ENCODE results near the gene FPGS. TPM values are rescaled to one million over a fixed set of nuclear protein-coding genes. Genes with fewer than 3 reads are reported as not detected.

Gene FPGS
- total RNA-seq, 2 experiments from 2014 or later = 79.8 to 80.4 TPM

DNA sequence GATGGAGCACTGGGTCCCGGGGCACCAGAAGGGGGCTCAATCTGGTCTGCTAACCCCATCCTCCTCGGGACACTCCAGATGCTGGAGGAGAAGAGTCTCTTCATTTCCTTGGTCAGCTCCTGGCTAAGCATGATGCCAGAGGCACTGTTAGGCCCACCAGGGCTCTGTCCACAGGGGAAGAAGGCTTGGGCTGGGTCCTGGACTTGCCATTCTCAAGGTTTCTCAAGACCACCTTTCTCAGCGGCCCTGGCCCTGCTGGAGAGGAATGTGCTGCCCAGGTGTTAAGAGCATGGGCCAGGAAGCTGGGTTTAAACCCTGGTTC, 32.1 kb upstream of the FPGS start:
- intact Hi-C loops (cut with micrococcal nuclease) = no loop called here
- DNase-seq (no peak), ATAC-seq (no peak)
- Mint-ChIP-seq H3K36me3 (ENCODE audit: low read depth) (peaks cover 48% of the 10 kb centered on the region), H3K27ac (peak overlapping the region; percentile 87), H3K27me3 (no peaks in the 10 kb centered on the region), H3K4me3 (peak overlapping the region; percentile 83), H3K4me1 (ENCODE audit: low read depth) (peaks cover 62% of the 10 kb centered on the region), H3K9me3 (no peaks in the 10 kb centered on the region)
- POLR2A ChIA-PET = interaction anchor here (1.0 to 7.5 kb wide), 5 partner anchors 9 to 163 kb away, joined by 3 to 56 read pairs (median 7); partner anchors contain the start of genes CDK9, SH2D3C and TOR2A
- TF ChIP-seq, protein P1, sequence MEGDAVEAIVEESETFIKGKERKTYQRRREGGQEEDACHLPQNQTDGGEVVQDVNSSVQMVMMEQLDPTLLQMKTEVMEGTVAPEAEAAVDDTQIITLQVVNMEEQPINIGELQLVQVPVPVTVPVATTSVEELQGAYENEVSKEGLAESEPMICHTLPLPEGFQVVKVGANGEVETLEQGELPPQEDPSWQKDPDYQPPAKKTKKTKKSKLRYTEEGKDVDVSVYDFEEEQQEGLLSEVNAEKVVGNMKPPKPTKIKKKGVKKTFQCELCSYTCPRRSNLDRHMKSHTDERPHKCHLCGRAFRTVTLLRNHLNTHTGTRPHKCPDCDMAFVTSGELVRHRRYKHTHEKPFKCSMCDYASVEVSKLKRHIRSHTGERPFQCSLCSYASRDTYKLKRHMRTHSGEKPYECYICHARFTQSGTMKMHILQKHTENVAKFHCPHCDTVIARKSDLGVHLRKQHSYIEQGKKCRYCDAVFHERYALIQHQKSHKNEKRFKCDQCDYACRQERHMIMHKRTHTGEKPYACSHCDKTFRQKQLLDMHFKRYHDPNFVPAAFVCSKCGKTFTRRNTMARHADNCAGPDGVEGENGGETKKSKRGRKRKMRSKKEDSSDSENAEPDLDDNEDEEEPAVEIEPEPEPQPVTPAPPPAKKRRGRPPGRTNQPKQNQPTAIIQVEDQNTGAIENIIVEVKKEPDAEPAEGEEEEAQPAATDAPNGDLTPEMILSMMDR (IDR thresholded peaks at IDR 0.05) = no peak
- CTCF ChIA-PET = interaction anchor here (0.8 to 16.0 kb wide), 9 partner anchors 13 to 151 kb away, joined by 3 to 144 read pairs (median 6); partner anchors contain the start of genes CDK9, SH2D3C and TOR2A

DNA sequence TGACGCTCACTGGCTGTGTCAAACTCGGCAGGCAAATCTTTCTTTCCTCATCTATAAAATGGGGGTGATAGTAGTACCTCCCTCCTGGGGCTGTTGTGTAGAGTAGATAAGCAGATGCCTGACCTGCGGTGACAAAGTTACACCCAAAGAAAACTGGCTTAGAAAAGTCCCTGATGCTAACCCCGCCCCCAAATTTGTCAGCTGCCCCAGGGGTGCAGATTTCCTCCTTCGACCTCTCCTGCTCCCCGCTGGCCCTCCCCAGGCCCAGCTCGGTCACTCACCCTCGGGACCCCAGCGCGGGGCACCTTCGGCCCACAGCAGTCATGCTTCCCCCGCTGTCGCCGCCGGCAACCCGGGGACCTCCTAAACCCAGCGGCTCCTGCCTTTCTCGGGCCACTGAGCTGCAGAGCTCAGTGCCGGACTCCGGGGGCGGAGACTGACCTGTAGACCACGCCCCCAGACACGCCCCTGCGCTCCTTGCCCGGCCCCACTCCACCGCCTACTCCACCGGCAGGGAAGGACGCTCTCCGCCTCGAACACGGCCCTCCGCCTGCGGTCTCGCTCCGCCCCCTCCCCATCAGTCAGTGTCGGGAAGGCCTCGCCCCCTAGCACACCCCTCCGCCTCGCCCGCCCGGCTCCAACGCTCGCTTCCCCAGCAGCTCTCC, 31.6 kb upstream of the FPGS start:
- Mint-ChIP-seq H3K36me3 (ENCODE audit: low read depth) (peaks cover 45% of the 10 kb centered on the region), H3K27me3 (no peaks in the 10 kb centered on the region), H3K4me3 (peak overlapping the region; percentile 83), H3K4me1 (ENCODE audit: low read depth) (peaks cover 62% of the 10 kb centered on the region), H3K27ac (peak overlapping the region; percentile 87), H3K9me3 (no peaks in the 10 kb centered on the region)
- ATAC-seq (peak; percentile 93), DNase-seq (peak; percentile 99)
- ChIA-PET POLR2A (interaction anchor here (1.0 to 7.5 kb wide), 7 partner anchors 8 to 163 kb away, joined by 3 to 56 read pairs (median 4); partner anchors contain the start of genes CDK9, SH2D3C and TOR2A), CTCF (interaction anchor here (0.6 to 16.0 kb wide), 8 partner anchors 12 to 263 kb away, joined by 3 to 144 read pairs (median 4); partner anchors contain the start of genes CDK9, SH2D3C and TOR2A)
- intact Hi-C loops (cut with micrococcal nuclease) = no loop called here
- TF ChIP-seq, protein P1 (IDR thresholded peaks at IDR 0.05) = no peak

DNA sequence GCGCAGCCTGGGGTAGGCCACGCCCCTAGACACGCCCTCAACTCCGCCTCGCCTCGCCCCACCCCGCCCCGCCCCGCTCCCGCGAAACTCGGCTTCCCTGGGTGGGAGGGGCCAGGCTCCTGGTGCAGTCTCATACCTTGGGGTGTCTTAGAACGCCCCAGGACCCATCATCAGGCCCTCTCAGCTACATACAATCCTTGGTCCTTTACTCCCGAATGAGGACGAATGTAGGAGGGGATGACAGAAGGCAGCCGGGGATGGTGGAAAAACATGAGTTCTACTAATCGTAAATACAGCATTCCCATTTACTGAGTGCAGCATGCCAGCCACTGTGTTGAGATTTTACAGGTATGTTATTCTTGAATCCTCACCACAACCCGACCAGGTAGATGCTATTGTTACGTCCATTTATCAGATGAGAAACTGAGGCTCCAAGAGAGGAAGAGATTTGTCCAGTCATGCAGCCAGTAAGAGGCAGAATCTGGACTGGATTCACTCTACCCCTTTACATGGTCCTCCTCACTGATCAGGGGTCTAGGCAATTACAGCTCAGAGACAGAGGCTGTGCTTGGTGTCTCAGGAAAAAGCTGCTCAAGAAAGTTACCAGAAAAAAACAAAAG, 31.0 kb upstream of the FPGS start:
- no peak for DNase-seq
- peaks cover 45% of the 10 kb centered on the region for H3K36me3 Mint-ChIP-seq (ENCODE audit: low read depth)
- peak overlapping the region; percentile 83 for H3K4me3 Mint-ChIP-seq
- peaks cover 63% of the 10 kb centered on the region for H3K4me1 Mint-ChIP-seq (ENCODE audit: low read depth)
- peak overlapping the region; percentile 87 for H3K27ac Mint-ChIP-seq
- TF ChIP-seq, protein P1 (IDR thresholded peaks at IDR 0.05) = no peak
- ChIA-PET POLR2A (interaction anchor here (1.0 to 7.5 kb wide), 8 partner anchors 8 to 164 kb away, joined by 3 to 56 read pairs (median 4); partner anchors contain the start of genes CDK9, SH2D3C, ST6GALNAC6 and TOR2A), CTCF (interaction anchor here (0.6 to 16.0 kb wide), 8 partner anchors 11 to 262 kb away, joined by 3 to 144 read pairs (median 4); partner anchors contain the start of genes CDK9, SH2D3C and TOR2A)
- no peaks in the 10 kb centered on the region for H3K27me3 Mint-ChIP-seq
- H3K9me3 Mint-ChIP-seq = no peaks in the 10 kb centered on the region
- ATAC-seq = no peak
- intact Hi-C loops (cut with micrococcal nuclease) = no loop called here

DNA sequence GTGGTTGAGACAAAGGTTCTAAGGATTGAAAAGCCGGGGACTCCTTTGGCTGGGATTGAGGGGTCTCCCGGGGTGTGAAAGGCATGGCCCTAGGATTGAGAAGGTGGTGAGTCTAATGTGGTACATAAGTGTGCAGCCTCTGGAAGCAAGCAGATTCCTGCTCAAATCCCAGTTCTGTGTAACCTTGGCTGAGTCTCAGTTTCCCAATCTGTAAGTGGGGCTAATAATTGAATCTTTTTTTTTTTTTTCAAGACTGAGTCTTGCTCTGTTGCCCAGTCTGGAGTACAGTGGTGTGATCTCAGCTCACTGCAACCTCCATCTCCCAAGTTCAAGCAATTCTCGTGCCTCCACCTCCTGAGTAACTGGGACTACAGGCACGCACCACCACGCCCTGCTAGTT, 30.1 kb upstream of the FPGS start:
- DNase-seq = no peak
- Mint-ChIP-seq H3K4me1 (ENCODE audit: low read depth) (peaks cover 54% of the 10 kb centered on the region), H3K4me3 (no peak overlapping the region), H3K9me3 (no peaks in the 10 kb centered on the region), H3K36me3 (ENCODE audit: low read depth) (peaks cover 43% of the 10 kb centered on the region), H3K27ac (no peak overlapping the region), H3K27me3 (no peaks in the 10 kb centered on the region)
- TF ChIP-seq, protein P1 (IDR thresholded peaks at IDR 0.05) = no peak
- intact Hi-C loops (cut with micrococcal nuclease) = no loop called here
- CTCF ChIA-PET = interaction anchor here (1.3 to 16.0 kb wide), 2 partner anchors 11 to 149 kb away, joined by 4 to 144 read pairs; partner anchors contain the start of genes CDK9 and SH2D3C
- no peak for ATAC-seq
- POLR2A ChIA-PET = interaction anchor here (1.1 to 7.5 kb wide), 4 partner anchors 12 to 127 kb away, joined by 3 to 56 read pairs (median 18); partner anchors contain the start of genes CDK9 and ST6GALNAC6

Data from activated CD8-positive, alpha-beta T cell treated with anti-CD3 and anti-CD28 coated beads for 36 hours (primary cell).